ENCODE data around the gene PTPN20. TPM values are rescaled to one million over a fixed set of nuclear protein-coding genes. Genes with fewer than 3 reads are reported as not detected.

PTPN20 gene
- total and polyA plus RNA-seq, 3 donors from 2014 or later, result 20.9 to 39.6 (median 23.1) TPM

DNA sequence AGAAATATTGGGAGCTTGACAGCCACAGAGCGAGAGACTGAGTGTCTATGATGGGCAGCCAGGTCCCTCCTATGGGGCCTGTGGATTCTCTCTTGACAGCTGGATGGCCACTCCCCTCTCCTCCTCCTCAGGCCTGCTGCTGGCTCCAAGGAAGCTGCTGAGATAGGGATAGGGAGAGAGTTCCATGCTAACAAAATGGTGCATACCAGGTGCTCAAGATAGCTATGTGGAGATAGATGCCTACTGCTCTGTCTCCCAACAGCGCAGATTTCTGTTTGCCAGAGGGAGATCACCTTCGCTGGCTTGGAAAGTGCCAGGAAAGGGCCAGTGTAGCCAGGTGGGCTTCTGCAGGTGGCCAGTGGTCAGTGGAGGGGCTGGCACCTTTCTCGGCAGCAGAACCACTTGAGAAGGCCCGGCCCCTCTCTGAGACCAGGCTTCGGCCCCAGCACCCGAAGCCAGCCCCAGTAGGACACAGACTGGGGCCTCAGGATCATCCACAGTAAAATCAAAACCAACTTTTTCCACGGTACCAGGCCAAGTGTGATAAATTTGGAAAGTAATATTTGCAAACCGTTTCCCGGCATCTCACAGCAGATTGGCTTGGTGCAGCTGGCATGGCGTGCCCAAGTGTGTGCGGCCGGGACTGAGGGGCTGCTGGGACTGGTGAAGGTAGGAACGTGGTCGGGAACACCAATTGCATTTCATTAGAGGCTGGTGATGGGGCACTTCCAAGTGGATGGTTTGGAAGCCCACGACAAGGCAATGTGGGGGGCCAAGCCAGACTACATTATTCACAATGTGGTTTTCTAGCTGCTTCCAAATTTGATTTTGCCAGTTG lies 139.6 kb downstream of the PTPN20 start:
- Histone ChIP-seq H3K9me3 (no peaks in the 10 kb centered on the region), H3K4me1 (no peaks in the 10 kb centered on the region), H3K27me3 (no peaks in the 10 kb centered on the region), H3K36me3 (ENCODE audit: low read depth, missing control alignments) (no peaks in the 10 kb centered on the region), H3K27ac (no peak overlapping the region), H3K4me3 (no peak overlapping the region)
- TF ChIP-seq CTCF (IDR thresholded peaks at IDR 0.05) (no peak), POLR2A (IDR thresholded peaks at IDR 0.05) (no peak)
- intact Hi-C loops (cut with DNase I; ENCODE audit: low total_unique reads), result no loop called here
- DNase-seq, result no peak
- WGBS, 2 donors, result 90 to 92% methylated on average over 16 of the region's 16 CpGs

DNA sequence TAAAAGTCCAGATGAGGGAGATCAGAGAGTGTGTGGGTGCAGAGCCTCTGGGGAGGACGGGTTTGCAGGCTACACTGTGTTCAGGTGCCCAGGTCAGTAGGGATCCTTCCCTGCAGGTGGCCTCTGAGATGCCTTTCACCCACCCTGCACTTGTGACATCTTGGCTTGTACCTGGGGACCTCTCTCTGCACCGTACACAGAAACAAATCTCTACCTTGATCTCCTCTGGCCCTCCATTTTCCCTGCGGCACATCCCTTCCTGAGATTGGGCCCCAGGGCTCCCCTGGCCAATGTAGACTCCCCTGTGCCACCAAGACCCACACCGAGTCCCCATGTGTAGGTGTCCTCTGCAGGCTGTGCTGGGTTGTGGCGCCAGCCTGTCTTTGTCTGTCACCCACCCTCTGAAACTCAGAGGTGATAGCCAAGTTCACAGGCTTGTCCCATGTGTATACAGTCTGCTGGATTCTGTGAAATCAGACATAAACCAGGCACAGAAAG lies 140.6 kb downstream of the PTPN20 start:
- DNase-seq, result no peak
- Histone ChIP-seq H3K27me3 (no peaks in the 10 kb centered on the region), H3K27ac (no peak overlapping the region), H3K4me3 (no peak overlapping the region), H3K4me1 (no peaks in the 10 kb centered on the region), H3K9me3 (no peaks in the 10 kb centered on the region), H3K36me3 (ENCODE audit: low read depth, missing control alignments) (no peaks in the 10 kb centered on the region)
- no peak for TF ChIP-seq CTCF (IDR thresholded peaks at IDR 0.05)
- no peak for TF ChIP-seq POLR2A (IDR thresholded peaks at IDR 0.05)
- 94 to 96% methylated on average over 4 to 5 of the region's 5 CpGs for WGBS, 2 donors
- intact Hi-C loops (cut with DNase I; ENCODE audit: low total_unique reads), result no loop called here
